GM18858 (cell line): ENCODE data around the gene ASB9.

Source experiments
- ATAC-seq: cut with Tn5 transposase; IDR thresholded peaks from one replicate; pipeline ENCODE4 v1.9.1; 2021; ENCODE audit not compliant: unreplicated experiment

The ASB9 gene

DNA sequence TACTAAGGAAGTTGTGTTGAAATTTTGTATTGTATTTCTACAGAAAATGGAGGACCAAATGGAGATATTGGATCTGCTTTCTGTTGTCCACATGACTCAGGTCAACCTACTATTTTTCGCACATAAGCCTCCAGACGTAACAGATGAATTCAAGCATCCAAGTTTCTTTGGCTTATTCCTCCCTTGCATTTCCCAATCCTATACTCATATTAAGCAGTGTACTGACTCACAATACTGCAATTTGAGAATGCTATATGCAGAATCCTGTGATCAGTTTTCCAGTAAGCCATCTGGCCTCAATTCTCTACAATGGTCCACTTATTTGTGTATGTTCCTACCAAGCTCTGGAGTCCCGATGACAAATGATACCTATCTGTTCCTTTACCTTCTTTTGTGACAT is 75.7 kb downstream of the ASB9 start:
- no peak for ATAC-seq
